ENCODE measurements around the gene MTCH1.

DNA sequence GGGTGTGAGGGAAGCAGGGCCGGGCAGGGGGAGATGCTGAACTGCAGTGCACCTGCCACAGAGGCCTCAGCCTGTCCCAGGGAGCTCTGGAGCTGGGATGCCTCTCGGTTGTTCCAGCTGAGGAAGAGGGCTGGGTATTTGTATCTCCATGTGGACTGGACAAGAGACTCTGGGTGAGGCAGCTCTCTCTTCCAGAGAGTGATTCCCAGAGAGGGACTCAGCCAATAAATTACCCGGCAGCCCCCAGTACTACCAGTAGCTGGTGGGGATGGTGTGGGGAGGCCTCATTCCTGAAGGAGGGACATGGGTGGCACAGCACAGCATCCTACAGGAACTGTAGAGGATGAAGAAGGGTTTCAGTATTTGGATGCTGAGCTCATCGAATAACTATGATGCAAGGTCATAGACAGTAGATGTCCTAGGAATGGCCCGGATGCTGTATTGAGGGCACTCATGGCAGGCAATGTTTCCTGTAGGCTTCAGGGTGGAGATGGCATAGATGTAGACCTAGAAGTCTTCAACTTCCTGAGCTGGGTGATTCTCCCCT is 20.9 kb upstream of the MTCH1 start:
- TF ChIP-seq CTCF (IDR thresholded peaks at IDR 0.05) (no peak), EP300 (IDR thresholded peaks at IDR 0.05) (no peak)
